HEK293 (cell line): Measurements from ENCODE around the gene FIGN.

Experiments used
- CTCF ChIA-PET: fragments of 350-600 bp; formaldehyde crosslinking; extraction: SDS; loops from one replicate; lab custom pipeline; 2021; ENCODE audit warnings: antibody characterized with exemption; lab: Yijun Ruan, JAX
- POLR2A ChIA-PET: fragments of 300-600 bp; formaldehyde crosslinking; extraction: SDS; loops from one replicate; lab custom pipeline; 2020; ENCODE audit warnings: antibody characterized with exemption, inconsistent platforms; lab: Yijun Ruan, JAX
- H3K27ac ChIP-seq: fragments of 200-500 bp; sonication (Bioruptor generic); 2 replicates; pipeline ENCODE4 v1.5.1; 2014; ENCODE audit warnings: low read depth, low read length, control low read depth, inconsistent platforms; ENCODE audit errors: extremely low read depth
- H3K36me3 ChIP-seq, 2 experiments: fragments of 200-500 bp in 1 of 2; sonication (Bioruptor generic) in 1 of 2; 1 replicate in 1 of 2; 2 replicates in 1 of 2; pipeline ENCODE4 v1.5.1; 2014 to 2017; ENCODE audit warnings: inconsistent platforms in 2 of 2, low read length in 2 of 2; ENCODE audit not compliant: control insufficient read depth in 2 of 2, insufficient read depth in 1 of 2
- H3K4me1 ChIP-seq: fragments of 200-500 bp; sonication (Bioruptor generic); 2 replicates; pipeline ENCODE4 v1.5.1; 2014; ENCODE audit warnings: mild to moderate bottlenecking, low read length, inconsistent platforms; ENCODE audit not compliant: control insufficient read depth, insufficient read depth
- H3K4me3 ChIP-seq: 2 replicates; pipeline ENCODE4 v1.5.1; 2011; ENCODE audit warnings: low read depth, mild to moderate bottlenecking, control low read depth, low read length, moderate library complexity
- H3K9me3 ChIP-seq: fragments of 200-500 bp; sonication (Bioruptor generic); 2 replicates; pipeline ENCODE4 v1.5.1; 2014; ENCODE audit warnings: low read depth, low read length, inconsistent platforms; ENCODE audit not compliant: control insufficient read depth, insufficient read depth
- BCL11A ChIP-seq: fragments of 450-650 bp; formaldehyde crosslinking; IDR thresholded peaks from 2 replicates; pipeline ENCODE4 v1.5.1; 2016; ENCODE audit warnings: low read depth, missing biosample characterization, missing genetic modification characterization
- OSR2 ChIP-seq: fragments of 450-650 bp; formaldehyde crosslinking; IDR thresholded peaks from 2 replicates; pipeline ENCODE4 v1.5.1; 2016; ENCODE audit warnings: missing biosample characterization, missing genetic modification characterization
- TCF7L2 ChIP-seq: IDR thresholded peaks from 2 replicates; pipeline ENCODE4 v1.6.1; 2011; ENCODE audit warnings: low read depth, mild to moderate bottlenecking, inconsistent platforms, low read length, moderate library complexity, borderline replicate concordance
- TRIM28 ChIP-seq: IDR thresholded peaks from 2 replicates; pipeline ENCODE4 v1.6.1; 2011; ENCODE audit warnings: low read length, control low read depth, borderline replicate concordance
- ZBTB10 ChIP-seq: fragments of 450-650 bp; formaldehyde crosslinking; IDR thresholded peaks from 2 replicates; pipeline ENCODE4 v1.5.1; 2016; ENCODE audit warnings: missing biosample characterization, missing genetic modification characterization
- ZFP3 ChIP-seq: fragments of 450-650 bp; formaldehyde crosslinking; IDR thresholded peaks from 2 replicates; pipeline ENCODE4 v1.5.1; 2016; ENCODE audit warnings: low read depth, missing biosample characterization, missing genetic modification characterization
- ZNF146 ChIP-seq: fragments of 450-650 bp; formaldehyde crosslinking; IDR thresholded peaks from 2 replicates; pipeline ENCODE4 v1.5.1; 2016; ENCODE audit warnings: missing biosample characterization, missing genetic modification characterization
- ZNF16 ChIP-seq: fragments of 450-650 bp; formaldehyde crosslinking; IDR thresholded peaks from 2 replicates; pipeline ENCODE4 v1.5.1; 2016; ENCODE audit warnings: low read depth, missing biosample characterization, missing genetic modification characterization
- ZNF175 ChIP-seq: fragments of 450-650 bp; formaldehyde crosslinking; IDR thresholded peaks from 2 replicates; pipeline ENCODE4 v1.5.1; 2016; ENCODE audit warnings: missing biosample characterization, missing genetic modification characterization
- ZNF391 ChIP-seq: fragments of 450-650 bp; formaldehyde crosslinking; IDR thresholded peaks from 2 replicates; pipeline ENCODE4 v1.5.1; 2016; ENCODE audit warnings: low read depth, missing biosample characterization, missing genetic modification characterization, borderline replicate concordance
- ZNF48 ChIP-seq: fragments of 450-650 bp; formaldehyde crosslinking; IDR thresholded peaks from 2 replicates; pipeline ENCODE4 v1.5.1; 2016; ENCODE audit warnings: missing biosample characterization, missing genetic modification characterization
- ZNF626 ChIP-seq: fragments of 450-650 bp; sonication (Bioruptor Pico); formaldehyde crosslinking; IDR thresholded peaks from 2 replicates; pipeline ENCODE4 v1.5.1; 2018; ENCODE audit warnings: missing biosample characterization, missing genetic modification characterization, inconsistent platforms
- ZNF843 ChIP-seq: fragments of 450-650 bp; formaldehyde crosslinking; IDR thresholded peaks from 2 replicates; pipeline ENCODE4 v1.5.1; 2016; ENCODE audit warnings: missing biosample characterization, missing genetic modification characterization
- TF ChIP-seq, protein P1 (sequence below): fragments of 450-650 bp; formaldehyde crosslinking; IDR thresholded peaks from 2 replicates; pipeline ENCODE4 v1.5.1; 2016; ENCODE audit warnings: missing biosample characterization, missing genetic modification characterization
- TF ChIP-seq, protein P2 (sequence below): IDR thresholded peaks from 2 replicates; pipeline ENCODE4 v1.6.1; 2011; ENCODE audit warnings: mild to moderate bottlenecking, low read depth, low read length, borderline replicate concordance
- TF ChIP-seq, protein P3 (sequence below): fragments of 450-650 bp; formaldehyde crosslinking; IDR thresholded peaks from 2 replicates; pipeline ENCODE4 v1.5.1; 2016; ENCODE audit warnings: missing biosample characterization, missing genetic modification characterization
- TF ChIP-seq, protein P4 (sequence below): fragments of 450-650 bp; formaldehyde crosslinking; IDR thresholded peaks from 2 replicates; pipeline ENCODE4 v1.5.1; 2016; ENCODE audit warnings: missing biosample characterization, missing genetic modification characterization, borderline replicate concordance
- TF ChIP-seq, protein P5 (sequence below): fragments of 450-650 bp; formaldehyde crosslinking; IDR thresholded peaks from 2 replicates; pipeline ENCODE4 v1.5.1; 2016; ENCODE audit warnings: missing biosample characterization, missing genetic modification characterization

FIGN gene

GRCh38 chr2:163552758-163553157, 183.1 kb downstream of the FIGN start (continued):
- no peak for TF ChIP-seq TRIM28
- TF ChIP-seq ZNF843 (tag by site-specific recombination), result no peak
- no peak for TF ChIP-seq ZNF146 (tag by site-specific recombination)
- TF ChIP-seq, protein P1, sequence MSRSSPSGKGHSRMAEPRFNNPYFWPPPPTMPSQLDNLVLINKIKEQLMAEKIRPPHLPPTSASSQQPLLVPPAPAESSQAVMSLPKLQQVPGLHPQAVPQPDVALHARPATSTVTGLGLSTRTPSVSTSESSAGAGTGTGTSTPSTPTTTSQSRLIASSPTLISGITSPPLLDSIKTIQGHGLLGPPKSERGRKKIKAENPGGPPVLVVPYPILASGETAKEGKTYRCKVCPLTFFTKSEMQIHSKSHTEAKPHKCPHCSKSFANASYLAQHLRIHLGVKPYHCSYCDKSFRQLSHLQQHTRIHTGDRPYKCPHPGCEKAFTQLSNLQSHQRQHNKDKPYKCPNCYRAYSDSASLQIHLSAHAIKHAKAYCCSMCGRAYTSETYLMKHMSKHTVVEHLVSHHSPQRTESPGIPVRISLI (tag by site-specific recombination), result no peak
- no peak for TF ChIP-seq ZNF48 (tag by site-specific recombination)
- no peak for TF ChIP-seq ZNF175 (tag by site-specific recombination)
- TF ChIP-seq OSR2, result no peak
- TF ChIP-seq ZNF626 (tag by site-specific recombination), result no peak

DNA sequence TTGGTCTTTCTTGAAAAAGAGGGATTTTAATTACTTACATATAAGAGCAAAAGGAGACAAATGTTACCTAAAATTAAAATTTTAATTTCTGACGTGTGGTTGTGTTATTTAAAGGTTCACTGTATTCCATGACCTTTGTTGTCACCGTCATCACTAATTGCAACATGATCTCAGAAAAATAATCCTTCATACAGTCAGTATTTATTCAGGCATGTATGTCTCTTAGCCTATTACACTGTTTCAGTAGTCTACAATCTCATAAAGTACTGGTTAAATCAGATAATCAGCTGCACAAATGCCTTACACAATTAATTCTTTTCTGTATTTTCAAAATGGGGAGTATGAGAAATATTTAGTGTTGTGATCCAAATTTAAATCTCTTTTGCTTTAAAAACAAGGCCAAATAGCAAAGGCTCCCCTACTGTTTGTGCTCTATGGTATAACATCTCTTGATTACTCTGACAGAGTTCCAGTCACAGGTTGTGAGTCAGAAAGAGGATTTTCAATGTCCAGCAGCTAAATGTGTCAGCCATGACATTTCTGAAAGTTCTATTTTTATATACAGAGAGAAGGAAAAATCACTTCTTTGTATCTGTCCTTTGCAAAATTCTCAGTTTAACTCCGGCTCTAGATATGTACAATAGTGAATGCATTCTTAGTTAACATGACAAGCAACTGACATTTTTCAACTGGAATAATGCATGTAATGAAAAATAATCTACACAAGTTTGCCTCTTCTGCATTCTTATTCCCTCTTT, 184.0 kb downstream of the FIGN start:
- TF ChIP-seq ZNF16 (tag by site-specific recombination), result no peak
- TF ChIP-seq, all 188 proteins: peak for 0
- Histone ChIP-seq H3K9me3 (no peaks in the 10 kb centered on the region), H3K4me3 (no peak overlapping the region), H3K36me3 (no peaks in the 10 kb centered on the region), H3K27ac (no peak overlapping the region), H3K4me1 (0 out of 2 replicates have a peak, but pooled peaks cover 2% of the 10 kb centered on the region)
- ChIA-PET POLR2A (no interaction called here), CTCF (interaction anchor here (0.9 kb wide), 1 partner anchor 15 kb away, joined by 3 read pairs; no protein-coding TSS in a partner anchor)

GRCh38 chr2:163548970-163549369, 186.8 kb downstream of the FIGN start:
- Histone ChIP-seq H3K9me3 (no peaks in the 10 kb centered on the region), H3K4me3 (no peak overlapping the region), H3K27ac (no peak overlapping the region), H3K4me1 (0 out of 2 replicates have a peak, but pooled peaks cover 2% of the 10 kb centered on the region), H3K36me3 (no peaks in the 10 kb centered on the region)
- CTCF ChIA-PET, result interaction anchor here (0.6 to 0.8 kb wide), 2 partner anchors 58 to 516 kb away, joined by 4 read pairs; no protein-coding TSS in a partner anchor
- POLR2A ChIA-PET, result no interaction called here
- TF ChIP-seq ZNF391 (tag by site-specific recombination) (no peak), ZFP3 (tag by site-specific recombination) (no peak), TCF7L2 (no peak), BCL11A (no peak), ZBTB10 (tag by site-specific recombination) (no peak)
- TF ChIP-seq, protein P2, sequence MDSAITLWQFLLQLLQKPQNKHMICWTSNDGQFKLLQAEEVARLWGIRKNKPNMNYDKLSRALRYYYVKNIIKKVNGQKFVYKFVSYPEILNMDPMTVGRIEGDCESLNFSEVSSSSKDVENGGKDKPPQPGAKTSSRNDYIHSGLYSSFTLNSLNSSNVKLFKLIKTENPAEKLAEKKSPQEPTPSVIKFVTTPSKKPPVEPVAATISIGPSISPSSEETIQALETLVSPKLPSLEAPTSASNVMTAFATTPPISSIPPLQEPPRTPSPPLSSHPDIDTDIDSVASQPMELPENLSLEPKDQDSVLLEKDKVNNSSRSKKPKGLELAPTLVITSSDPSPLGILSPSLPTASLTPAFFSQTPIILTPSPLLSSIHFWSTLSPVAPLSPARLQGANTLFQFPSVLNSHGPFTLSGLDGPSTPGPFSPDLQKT, result no peak
- TF ChIP-seq, protein P3, sequence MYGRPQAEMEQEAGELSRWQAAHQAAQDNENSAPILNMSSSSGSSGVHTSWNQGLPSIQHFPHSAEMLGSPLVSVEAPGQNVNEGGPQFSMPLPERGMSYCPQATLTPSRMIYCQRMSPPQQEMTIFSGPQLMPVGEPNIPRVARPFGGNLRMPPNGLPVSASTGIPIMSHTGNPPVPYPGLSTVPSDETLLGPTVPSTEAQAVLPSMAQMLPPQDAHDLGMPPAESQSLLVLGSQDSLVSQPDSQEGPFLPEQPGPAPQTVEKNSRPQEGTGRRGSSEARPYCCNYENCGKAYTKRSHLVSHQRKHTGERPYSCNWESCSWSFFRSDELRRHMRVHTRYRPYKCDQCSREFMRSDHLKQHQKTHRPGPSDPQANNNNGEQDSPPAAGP (tag by site-specific recombination), result no peak
- TF ChIP-seq, protein P4, sequence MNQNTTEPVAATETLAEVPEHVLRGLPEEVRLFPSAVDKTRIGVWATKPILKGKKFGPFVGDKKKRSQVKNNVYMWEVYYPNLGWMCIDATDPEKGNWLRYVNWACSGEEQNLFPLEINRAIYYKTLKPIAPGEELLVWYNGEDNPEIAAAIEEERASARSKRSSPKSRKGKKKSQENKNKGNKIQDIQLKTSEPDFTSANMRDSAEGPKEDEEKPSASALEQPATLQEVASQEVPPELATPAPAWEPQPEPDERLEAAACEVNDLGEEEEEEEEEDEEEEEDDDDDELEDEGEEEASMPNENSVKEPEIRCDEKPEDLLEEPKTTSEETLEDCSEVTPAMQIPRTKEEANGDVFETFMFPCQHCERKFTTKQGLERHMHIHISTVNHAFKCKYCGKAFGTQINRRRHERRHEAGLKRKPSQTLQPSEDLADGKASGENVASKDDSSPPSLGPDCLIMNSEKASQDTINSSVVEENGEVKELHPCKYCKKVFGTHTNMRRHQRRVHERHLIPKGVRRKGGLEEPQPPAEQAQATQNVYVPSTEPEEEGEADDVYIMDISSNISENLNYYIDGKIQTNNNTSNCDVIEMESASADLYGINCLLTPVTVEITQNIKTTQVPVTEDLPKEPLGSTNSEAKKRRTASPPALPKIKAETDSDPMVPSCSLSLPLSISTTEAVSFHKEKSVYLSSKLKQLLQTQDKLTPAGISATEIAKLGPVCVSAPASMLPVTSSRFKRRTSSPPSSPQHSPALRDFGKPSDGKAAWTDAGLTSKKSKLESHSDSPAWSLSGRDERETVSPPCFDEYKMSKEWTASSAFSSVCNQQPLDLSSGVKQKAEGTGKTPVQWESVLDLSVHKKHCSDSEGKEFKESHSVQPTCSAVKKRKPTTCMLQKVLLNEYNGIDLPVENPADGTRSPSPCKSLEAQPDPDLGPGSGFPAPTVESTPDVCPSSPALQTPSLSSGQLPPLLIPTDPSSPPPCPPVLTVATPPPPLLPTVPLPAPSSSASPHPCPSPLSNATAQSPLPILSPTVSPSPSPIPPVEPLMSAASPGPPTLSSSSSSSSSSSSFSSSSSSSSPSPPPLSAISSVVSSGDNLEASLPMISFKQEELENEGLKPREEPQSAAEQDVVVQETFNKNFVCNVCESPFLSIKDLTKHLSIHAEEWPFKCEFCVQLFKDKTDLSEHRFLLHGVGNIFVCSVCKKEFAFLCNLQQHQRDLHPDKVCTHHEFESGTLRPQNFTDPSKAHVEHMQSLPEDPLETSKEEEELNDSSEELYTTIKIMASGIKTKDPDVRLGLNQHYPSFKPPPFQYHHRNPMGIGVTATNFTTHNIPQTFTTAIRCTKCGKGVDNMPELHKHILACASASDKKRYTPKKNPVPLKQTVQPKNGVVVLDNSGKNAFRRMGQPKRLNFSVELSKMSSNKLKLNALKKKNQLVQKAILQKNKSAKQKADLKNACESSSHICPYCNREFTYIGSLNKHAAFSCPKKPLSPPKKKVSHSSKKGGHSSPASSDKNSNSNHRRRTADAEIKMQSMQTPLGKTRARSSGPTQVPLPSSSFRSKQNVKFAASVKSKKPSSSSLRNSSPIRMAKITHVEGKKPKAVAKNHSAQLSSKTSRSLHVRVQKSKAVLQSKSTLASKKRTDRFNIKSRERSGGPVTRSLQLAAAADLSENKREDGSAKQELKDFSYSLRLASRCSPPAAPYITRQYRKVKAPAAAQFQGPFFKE (tag by site-specific recombination), result no peak
- TF ChIP-seq, protein P5, sequence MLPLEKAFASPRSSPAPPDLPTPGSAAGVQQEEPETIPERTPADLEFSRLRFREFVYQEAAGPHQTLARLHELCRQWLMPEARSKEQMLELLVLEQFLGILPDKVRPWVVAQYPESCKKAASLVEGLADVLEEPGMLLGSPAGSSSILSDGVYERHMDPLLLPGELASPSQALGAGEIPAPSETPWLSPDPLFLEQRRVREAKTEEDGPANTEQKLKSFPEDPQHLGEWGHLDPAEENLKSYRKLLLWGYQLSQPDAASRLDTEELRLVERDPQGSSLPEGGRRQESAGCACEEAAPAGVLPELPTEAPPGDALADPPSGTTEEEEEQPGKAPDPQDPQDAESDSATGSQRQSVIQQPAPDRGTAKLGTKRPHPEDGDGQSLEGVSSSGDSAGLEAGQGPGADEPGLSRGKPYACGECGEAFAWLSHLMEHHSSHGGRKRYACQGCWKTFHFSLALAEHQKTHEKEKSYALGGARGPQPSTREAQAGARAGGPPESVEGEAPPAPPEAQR (tag by site-specific recombination), result no peak
